GM13977 (cell line): ENCODE data around the gene NAA16.

Experiments used
- DNase-seq: peaks from one replicate; pipeline ENCODE4 v3.0.0; 2012; ENCODE audit warnings: low spot score
- in situ Hi-C: fragments of 300-500 bp; cut with MboI; formaldehyde crosslinking; loops from one replicate; pipeline ENCODE4 v1.12.0; 2022; ENCODE audit warnings: low sequenced_read_pairs, low pct_unique_long_range_greater_than_20kb, mixed read lengths, inconsistent platforms; ENCODE audit not compliant: unreplicated experiment
- TF ChIP-seq, protein P1 (sequence below): IDR thresholded peaks from 2 replicates; pipeline ENCODE4 v1.5.1; 2012; ENCODE audit warnings: mild to moderate bottlenecking, control low read depth; ENCODE audit not compliant: insufficient read depth; ENCODE audit errors: extremely low read depth, missing control alignments

Gene NAA16

DNA sequence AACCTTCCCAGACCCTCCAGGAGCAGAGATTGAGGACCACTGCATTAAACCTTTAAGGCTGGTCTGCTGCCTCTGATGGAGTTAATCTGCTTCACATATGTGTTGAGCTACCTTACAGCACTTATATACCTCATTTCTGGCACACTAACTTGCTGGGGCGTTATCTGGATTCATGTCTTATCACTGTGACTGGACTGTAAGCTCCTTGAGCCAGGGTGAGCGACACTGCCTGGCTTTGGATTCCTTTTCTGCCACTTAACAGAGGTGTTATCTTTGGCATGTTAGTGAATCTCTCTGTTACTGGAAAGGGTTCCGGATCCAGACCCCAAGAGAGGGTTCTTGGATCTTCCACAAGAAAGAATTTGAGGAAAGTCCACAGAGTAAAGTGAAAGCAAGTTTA, 76.5 kb downstream of the NAA16 start:
- TF ChIP-seq, protein P1, sequence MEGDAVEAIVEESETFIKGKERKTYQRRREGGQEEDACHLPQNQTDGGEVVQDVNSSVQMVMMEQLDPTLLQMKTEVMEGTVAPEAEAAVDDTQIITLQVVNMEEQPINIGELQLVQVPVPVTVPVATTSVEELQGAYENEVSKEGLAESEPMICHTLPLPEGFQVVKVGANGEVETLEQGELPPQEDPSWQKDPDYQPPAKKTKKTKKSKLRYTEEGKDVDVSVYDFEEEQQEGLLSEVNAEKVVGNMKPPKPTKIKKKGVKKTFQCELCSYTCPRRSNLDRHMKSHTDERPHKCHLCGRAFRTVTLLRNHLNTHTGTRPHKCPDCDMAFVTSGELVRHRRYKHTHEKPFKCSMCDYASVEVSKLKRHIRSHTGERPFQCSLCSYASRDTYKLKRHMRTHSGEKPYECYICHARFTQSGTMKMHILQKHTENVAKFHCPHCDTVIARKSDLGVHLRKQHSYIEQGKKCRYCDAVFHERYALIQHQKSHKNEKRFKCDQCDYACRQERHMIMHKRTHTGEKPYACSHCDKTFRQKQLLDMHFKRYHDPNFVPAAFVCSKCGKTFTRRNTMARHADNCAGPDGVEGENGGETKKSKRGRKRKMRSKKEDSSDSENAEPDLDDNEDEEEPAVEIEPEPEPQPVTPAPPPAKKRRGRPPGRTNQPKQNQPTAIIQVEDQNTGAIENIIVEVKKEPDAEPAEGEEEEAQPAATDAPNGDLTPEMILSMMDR: no peak
- no peak for DNase-seq
- in situ Hi-C loops: no loop called here

DNA sequence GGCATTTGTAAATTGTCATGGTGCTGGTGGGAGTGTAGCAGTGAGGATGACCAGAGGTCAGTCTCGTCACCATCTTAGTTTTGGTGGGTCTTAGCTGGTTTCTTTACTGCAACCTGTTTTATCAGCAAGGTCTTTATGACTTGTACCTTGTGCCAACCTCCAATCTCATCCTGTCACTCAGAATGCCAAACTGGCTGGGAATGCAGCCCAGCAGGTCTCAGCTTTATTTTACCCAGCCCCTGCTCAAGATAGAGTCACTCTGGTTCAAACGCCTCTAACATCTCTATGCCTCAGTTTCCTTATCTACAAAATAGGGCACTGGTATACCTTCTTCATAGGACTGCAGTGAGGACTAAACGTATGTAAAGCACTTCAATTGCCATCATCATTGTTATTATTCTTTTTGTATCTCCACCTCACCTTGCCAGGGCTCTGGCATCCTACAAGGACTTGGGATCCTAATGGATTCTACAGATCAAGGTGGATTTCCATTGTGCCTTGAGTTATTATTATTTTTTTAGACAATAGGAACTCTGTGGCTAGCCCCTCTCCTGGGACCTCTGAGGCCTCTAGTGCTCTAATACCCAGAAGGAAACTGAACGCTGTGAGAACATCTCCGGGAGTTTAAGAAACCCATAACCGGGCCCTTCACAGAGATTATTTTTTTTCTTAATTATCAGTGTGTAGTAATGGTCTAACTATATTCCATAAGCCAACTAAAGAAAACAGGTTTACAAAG, 77.2 kb downstream of the NAA16 start:
- in situ Hi-C loops: no loop called here
- no peak for DNase-seq
- TF ChIP-seq, protein P1: no peak

DNA sequence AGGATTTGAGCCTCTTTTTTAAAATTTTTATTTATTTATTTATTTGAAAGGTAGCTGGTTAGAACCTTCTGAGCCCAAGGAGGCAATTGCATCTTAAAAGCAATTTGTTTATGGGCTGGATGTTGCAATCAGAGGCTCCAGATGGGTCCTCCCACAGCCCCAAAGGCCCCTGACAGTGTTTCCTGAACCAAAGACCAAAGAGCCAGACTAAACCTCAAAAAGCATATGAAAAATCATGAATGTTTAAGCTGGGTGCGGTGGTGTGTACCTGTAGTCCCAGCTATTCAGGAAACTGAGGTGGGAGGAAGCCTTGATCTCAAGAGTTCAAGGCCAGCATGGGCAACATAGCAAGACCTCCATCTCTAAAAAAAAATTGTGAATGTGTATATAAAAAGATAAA, 78.5 kb downstream of the NAA16 start:
- TF ChIP-seq, protein P1: no peak
- DNase-seq: no peak
- in situ Hi-C loops: no loop called here

DNA sequence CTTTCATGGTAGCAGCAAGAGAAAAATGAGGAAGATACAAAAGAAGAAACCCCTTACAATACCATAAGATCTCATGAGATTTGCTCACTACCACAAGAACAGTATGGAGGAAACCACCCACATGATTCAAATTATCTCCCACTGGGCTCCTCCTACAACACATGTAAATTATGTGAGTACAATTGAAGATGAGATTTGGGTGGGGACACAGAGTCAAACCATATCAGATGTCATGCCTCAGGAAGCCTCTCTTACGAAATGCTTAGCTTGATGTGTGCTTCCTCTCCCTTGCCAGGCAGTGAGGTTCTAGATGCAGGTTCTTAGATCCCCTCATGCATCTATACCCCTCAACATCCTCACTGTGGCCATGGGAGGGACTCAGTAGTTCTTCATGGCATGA, 83.1 kb downstream of the NAA16 start:
- in situ Hi-C loops: no loop called here
- TF ChIP-seq, protein P1: no peak
- no peak for DNase-seq

DNA sequence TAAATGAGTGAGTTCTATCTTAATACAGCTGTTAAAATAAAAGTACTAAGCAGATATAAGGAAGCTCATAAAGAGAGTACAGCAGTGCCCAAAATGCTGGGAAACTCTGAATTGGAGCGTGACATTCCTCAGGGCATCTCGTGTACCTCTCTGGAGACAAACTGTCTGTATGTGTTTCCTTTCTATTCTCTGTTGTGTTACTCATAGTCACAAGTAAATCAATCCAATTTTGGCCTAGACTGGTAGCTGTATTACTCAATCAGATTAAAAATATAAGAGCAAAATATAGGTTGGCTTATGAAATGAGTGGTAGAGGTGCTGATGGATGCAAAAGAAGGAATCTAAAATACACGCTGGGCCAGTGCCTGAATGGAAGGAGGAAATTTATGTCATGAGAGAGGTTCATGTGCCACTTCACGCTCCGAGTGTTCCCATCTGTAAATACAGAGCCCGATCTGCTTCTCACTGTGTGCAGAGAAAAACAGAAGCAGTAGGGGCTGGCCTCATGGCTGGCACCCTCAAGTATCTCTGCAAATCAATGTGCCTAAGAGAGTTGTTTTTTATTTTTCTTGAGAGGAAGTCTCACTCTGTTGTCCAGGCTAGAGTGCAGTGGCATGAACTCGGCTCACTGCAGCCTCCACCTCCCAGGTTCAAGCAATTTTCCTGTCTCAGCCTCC, 87.6 kb downstream of the NAA16 start:
- TF ChIP-seq, protein P1: no peak
- no peak for DNase-seq
- in situ Hi-C loops: no loop called here

DNA sequence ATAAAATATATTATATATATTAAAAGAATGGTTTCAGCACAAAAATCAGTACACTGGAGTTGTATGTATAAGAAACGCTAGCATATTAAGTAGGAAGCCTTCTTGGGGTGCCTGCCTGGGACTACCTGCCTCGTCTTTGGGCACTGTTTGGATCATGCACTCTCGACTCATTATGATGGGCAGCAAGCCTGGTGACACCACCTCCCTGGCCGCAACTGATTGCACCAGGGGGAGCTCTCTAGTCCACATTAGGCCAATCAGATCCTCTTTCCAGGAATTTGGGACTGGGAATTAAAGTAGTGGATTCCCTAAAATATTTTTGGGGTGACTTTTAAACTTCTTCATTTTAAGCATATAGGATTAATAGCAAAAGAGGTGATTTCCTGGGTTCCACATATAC, 90.3 kb downstream of the NAA16 start:
- TF ChIP-seq, protein P1: no peak
- no peak for DNase-seq
- in situ Hi-C loops: loop anchor here (25.0 kb wide), 1 partner anchor 236 kb away; no protein-coding TSS in a partner anchor
